SK-N-SH treated with all-trans-retinoic acid at 6 μM for 48 hours (cell line): ENCODE measurements around the gene SECISBP2.

Experiments used
- ATAC-seq: fragments of 200-7000 bp; cut with Tn5 transposase; 3 replicates; pipeline ENCODE4 v1.9.1; 2020; ENCODE audit warnings: mild to moderate bottlenecking, moderate library complexity
- BACH2 ChIP-seq: fragments of 250-450 bp; sonication (Bioruptor Pico); IDR thresholded peaks from 2 replicates; pipeline ENCODE4 v1.9.0; 2021; ENCODE audit warnings: mild to moderate bottlenecking, borderline replicate concordance
- ESRRG ChIP-seq: fragments of 250-450 bp; sonication (Bioruptor Pico); IDR thresholded peaks from 2 replicates; pipeline ENCODE4 v1.6.1; 2021; ENCODE audit warnings: mild to moderate bottlenecking
- ISL1 ChIP-seq: fragments of 250-450 bp; sonication (Bioruptor Pico); IDR thresholded peaks from 2 replicates; pipeline ENCODE4 v2.1.2; 2022; ENCODE audit warnings: mild to moderate bottlenecking, moderate library complexity
- OSR1 ChIP-seq: fragments of 250-450 bp; sonication (Bioruptor Pico); IDR thresholded peaks from 2 replicates; pipeline ENCODE4 v1.8.0; 2022; ENCODE audit warnings: moderate library complexity, mild to moderate bottlenecking, inconsistent platforms
- PPARA ChIP-seq: fragments of 250-450 bp; sonication (Bioruptor Pico); IDR thresholded peaks from 2 replicates; pipeline ENCODE4 v1.5.0; 2020; ENCODE audit warnings: mild to moderate bottlenecking, borderline replicate concordance
- RARB ChIP-seq: fragments of 250-450 bp; sonication (Bioruptor Pico); IDR thresholded peaks from 2 replicates; pipeline ENCODE4 v1.8.0; 2021; ENCODE audit warnings: mild to moderate bottlenecking, moderate library complexity
- SNAI2 ChIP-seq: fragments of 250-450 bp; sonication (Bioruptor Pico); IDR thresholded peaks from 2 replicates; pipeline ENCODE4 v1.5.0; 2020; ENCODE audit warnings: mild to moderate bottlenecking, moderate library complexity
- TCF4 ChIP-seq: fragments of 250-450 bp; sonication (Bioruptor Pico); IDR thresholded peaks from 2 replicates; pipeline ENCODE4 v1.8.0; 2021; ENCODE audit warnings: mild to moderate bottlenecking, moderate library complexity, borderline replicate concordance
- TOX ChIP-seq: fragments of 250-450 bp; sonication (Bioruptor Pico); IDR thresholded peaks from 2 replicates; pipeline ENCODE4 v1.8.0; 2021; ENCODE audit warnings: mild to moderate bottlenecking, moderate library complexity, borderline replicate concordance
- ZC3H10 ChIP-seq: fragments of 250-450 bp; sonication (Bioruptor Pico); IDR thresholded peaks from 2 replicates; pipeline ENCODE4 v1.5.1; 2021; ENCODE audit warnings: mild to moderate bottlenecking, moderate library complexity
- ZNF565 ChIP-seq: fragments of 450-650 bp; formaldehyde crosslinking; conservative IDR thresholded peaks from 2 replicates; pipeline ENCODE4 v1.5.0; 2020; ENCODE audit warnings: low read depth, mild to moderate bottlenecking, moderate library complexity
- ZNF70 ChIP-seq: fragments of 450-650 bp; formaldehyde crosslinking; IDR thresholded peaks from 2 replicates; pipeline ENCODE4 v1.5.0; 2020; ENCODE audit warnings: mild to moderate bottlenecking, moderate library complexity
- ZNF8 ChIP-seq: fragments of 450-650 bp; formaldehyde crosslinking; IDR thresholded peaks from 2 replicates; pipeline ENCODE4 v1.5.0; 2020; ENCODE audit warnings: mild to moderate bottlenecking, moderate library complexity
- TF ChIP-seq, protein P1 (sequence below): fragments of 250-450 bp; sonication (Bioruptor Pico); IDR thresholded peaks from 2 replicates; pipeline ENCODE4 v1.5.1; 2020; ENCODE audit warnings: low read depth, mild to moderate bottlenecking, moderate library complexity
- TF ChIP-seq, protein P2 (sequence below): fragments of 250-450 bp; sonication (Bioruptor Pico); IDR thresholded peaks from 2 replicates; pipeline ENCODE4 v1.5.0; 2020; ENCODE audit warnings: mild to moderate bottlenecking, moderate library complexity
- TF ChIP-seq, protein P3 (sequence below): fragments of 250-450 bp; sonication (Bioruptor Pico); IDR thresholded peaks from 2 replicates; pipeline ENCODE4 v1.8.0; 2021; ENCODE audit warnings: low read depth, mild to moderate bottlenecking, moderate library complexity, borderline replicate concordance
- TF ChIP-seq, protein P4 (sequence below): fragments of 250-450 bp; sonication (Bioruptor Pico); IDR thresholded peaks from 2 replicates; pipeline ENCODE4 v1.8.0; 2020; ENCODE audit warnings: mild to moderate bottlenecking, moderate library complexity, borderline replicate concordance
- TF ChIP-seq, protein P5 (sequence below): fragments of 250-450 bp; sonication (Bioruptor Pico); IDR thresholded peaks from 2 replicates; pipeline ENCODE4 v1.5.1; 2021; ENCODE audit warnings: mild to moderate bottlenecking, moderate library complexity

Gene SECISBP2

DNA sequence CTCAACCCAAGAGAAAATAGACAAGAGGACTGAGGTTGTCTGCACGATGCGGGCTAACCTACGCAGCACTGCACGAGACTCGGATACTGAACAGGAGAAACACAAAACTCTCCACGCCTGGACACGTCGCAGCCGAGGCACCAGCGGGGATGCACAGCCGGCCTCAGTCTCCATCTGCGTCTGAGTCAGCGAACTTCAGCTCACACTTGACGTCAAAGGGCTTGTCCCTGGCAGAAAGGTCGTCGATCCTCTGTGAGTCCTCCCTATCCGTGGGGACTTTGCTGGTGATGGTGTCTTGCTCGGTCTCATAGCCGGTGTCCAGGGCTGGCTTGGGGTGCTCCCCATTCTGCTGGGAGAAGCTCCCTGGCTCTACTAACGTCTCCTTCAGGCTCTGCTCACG, 60.2 kb downstream of the SECISBP2 start:
- no peak for TF ChIP-seq TCF4 (CRISPR knock-in tag)
- TF ChIP-seq, protein P1, sequence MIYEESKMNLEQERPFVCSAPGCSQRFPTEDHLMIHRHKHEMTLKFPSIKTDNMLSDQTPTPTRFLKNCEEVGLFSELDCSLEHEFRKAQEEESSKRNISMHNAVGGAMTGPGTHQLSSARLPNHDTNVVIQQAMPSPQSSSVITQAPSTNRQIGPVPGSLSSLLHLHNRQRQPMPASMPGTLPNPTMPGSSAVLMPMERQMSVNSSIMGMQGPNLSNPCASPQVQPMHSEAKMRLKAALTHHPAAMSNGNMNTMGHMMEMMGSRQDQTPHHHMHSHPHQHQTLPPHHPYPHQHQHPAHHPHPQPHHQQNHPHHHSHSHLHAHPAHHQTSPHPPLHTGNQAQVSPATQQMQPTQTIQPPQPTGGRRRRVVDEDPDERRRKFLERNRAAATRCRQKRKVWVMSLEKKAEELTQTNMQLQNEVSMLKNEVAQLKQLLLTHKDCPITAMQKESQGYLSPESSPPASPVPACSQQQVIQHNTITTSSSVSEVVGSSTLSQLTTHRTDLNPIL (CRISPR knock-in tag): no peak
- no peak for TF ChIP-seq SNAI2
- no peak for TF ChIP-seq RARB (CRISPR knock-in tag)
- no peak for TF ChIP-seq ZNF70 (CRISPR knock-in tag)
- TF ChIP-seq TOX (CRISPR knock-in tag): no peak
- TF ChIP-seq, protein P2, sequence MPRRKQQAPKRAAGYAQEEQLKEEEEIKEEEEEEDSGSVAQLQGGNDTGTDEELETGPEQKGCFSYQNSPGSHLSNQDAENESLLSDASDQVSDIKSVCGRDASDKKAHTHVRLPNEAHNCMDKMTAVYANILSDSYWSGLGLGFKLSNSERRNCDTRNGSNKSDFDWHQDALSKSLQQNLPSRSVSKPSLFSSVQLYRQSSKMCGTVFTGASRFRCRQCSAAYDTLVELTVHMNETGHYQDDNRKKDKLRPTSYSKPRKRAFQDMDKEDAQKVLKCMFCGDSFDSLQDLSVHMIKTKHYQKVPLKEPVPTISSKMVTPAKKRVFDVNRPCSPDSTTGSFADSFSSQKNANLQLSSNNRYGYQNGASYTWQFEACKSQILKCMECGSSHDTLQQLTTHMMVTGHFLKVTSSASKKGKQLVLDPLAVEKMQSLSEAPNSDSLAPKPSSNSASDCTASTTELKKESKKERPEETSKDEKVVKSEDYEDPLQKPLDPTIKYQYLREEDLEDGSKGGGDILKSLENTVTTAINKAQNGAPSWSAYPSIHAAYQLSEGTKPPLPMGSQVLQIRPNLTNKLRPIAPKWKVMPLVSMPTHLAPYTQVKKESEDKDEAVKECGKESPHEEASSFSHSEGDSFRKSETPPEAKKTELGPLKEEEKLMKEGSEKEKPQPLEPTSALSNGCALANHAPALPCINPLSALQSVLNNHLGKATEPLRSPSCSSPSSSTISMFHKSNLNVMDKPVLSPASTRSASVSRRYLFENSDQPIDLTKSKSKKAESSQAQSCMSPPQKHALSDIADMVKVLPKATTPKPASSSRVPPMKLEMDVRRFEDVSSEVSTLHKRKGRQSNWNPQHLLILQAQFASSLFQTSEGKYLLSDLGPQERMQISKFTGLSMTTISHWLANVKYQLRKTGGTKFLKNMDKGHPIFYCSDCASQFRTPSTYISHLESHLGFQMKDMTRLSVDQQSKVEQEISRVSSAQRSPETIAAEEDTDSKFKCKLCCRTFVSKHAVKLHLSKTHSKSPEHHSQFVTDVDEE (CRISPR knock-in tag): no peak
- TF ChIP-seq, protein P3, sequence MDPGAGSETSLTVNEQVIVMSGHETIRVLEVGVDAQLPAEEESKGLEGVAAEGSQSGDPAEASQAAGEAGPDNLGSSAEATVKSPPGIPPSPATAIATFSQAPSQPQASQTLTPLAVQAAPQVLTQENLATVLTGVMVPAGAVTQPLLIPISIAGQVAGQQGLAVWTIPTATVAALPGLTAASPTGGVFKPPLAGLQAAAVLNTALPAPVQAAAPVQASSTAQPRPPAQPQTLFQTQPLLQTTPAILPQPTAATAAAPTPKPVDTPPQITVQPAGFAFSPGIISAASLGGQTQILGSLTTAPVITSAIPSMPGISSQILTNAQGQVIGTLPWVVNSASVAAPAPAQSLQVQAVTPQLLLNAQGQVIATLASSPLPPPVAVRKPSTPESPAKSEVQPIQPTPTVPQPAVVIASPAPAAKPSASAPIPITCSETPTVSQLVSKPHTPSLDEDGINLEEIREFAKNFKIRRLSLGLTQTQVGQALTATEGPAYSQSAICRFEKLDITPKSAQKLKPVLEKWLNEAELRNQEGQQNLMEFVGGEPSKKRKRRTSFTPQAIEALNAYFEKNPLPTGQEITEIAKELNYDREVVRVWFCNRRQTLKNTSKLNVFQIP (CRISPR knock-in tag): no peak
- TF ChIP-seq ISL1: no peak
- TF ChIP-seq ZNF565 (CRISPR knock-in tag): no peak
- TF ChIP-seq OSR1 (CRISPR knock-in tag): no peak
- TF ChIP-seq, protein P4, sequence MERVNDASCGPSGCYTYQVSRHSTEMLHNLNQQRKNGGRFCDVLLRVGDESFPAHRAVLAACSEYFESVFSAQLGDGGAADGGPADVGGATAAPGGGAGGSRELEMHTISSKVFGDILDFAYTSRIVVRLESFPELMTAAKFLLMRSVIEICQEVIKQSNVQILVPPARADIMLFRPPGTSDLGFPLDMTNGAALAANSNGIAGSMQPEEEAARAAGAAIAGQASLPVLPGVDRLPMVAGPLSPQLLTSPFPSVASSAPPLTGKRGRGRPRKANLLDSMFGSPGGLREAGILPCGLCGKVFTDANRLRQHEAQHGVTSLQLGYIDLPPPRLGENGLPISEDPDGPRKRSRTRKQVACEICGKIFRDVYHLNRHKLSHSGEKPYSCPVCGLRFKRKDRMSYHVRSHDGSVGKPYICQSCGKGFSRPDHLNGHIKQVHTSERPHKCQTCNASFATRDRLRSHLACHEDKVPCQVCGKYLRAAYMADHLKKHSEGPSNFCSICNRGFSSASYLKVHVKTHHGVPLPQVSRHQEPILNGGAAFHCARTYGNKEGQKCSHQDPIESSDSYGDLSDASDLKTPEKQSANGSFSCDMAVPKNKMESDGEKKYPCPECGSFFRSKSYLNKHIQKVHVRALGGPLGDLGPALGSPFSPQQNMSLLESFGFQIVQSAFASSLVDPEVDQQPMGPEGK (CRISPR knock-in tag): no peak
- TF ChIP-seq ESRRG: no peak
- TF ChIP-seq, protein P5, sequence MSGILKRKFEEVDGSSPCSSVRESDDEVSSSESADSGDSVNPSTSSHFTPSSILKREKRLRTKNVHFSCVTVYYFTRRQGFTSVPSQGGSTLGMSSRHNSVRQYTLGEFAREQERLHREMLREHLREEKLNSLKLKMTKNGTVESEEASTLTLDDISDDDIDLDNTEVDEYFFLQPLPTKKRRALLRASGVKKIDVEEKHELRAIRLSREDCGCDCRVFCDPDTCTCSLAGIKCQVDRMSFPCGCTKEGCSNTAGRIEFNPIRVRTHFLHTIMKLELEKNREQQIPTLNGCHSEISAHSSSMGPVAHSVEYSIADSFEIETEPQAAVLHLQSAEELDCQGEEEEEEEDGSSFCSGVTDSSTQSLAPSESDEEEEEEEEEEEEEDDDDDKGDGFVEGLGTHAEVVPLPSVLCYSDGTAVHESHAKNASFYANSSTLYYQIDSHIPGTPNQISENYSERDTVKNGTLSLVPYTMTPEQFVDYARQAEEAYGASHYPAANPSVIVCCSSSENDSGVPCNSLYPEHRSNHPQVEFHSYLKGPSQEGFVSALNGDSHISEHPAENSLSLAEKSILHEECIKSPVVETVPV (CRISPR knock-in tag): no peak
- TF ChIP-seq ZNF8 (CRISPR knock-in tag): no peak
- TF ChIP-seq BACH2 (CRISPR knock-in tag): no peak
- TF ChIP-seq PPARA (CRISPR knock-in tag): no peak
- no peak for ATAC-seq

DNA sequence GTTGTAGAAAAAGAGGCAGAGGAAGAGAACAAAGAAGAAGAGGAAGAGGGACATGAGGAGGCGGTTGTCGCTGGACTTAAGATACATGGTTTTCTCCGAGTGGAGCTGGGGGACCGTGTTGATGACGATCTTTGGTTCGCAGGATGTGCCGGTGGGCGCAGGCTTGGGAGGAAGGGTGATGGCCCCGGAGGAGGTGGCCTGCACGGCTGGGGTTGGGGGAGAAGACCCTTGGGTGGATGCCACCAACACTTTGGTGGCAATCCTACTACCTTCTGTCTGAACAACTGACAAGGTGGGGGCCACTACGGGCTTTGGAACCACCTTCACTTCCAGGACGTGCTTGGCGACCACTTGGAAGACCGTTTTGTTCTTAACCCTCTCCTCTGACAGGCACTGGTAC, 60.7 kb downstream of the SECISBP2 start:
- TF ChIP-seq RARB (CRISPR knock-in tag): no peak
- no peak for TF ChIP-seq ZC3H10
- no peak for TF ChIP-seq PPARA (CRISPR knock-in tag)
- no peak for TF ChIP-seq TCF4 (CRISPR knock-in tag)
- TF ChIP-seq, all 23 proteins: peak for 0
- ATAC-seq: no peak

DNA sequence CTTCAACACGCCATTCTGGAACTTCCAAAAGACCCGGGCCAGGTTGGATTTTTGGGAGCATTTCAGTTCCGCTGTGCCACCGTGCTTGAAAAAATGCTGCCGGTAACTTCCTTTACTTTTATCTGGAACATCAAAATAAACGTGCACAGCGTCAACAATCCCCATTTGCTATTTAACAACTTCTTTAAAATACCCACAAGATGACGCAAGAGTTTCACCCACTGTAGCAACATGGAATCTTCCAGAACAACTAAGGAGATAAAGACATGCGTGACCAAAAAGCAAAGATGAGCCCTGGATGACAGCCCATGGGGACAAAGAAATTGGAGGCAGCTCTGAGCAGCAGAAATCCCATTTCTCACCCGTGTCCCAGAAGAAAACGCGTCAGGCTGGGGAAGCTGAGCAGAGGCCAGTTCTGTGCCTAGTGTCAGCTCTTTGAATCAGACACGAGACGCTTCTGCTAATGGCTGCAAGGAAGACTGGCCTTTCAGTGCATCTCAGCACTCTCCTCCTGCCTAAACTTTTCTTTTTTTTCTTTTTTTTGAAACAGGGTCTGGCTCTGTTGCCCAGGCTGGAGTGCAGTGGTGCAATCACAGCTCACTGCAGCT, 61.3 kb downstream of the SECISBP2 start:
- TF ChIP-seq, protein P4 (CRISPR knock-in tag): no peak
- TF ChIP-seq, protein P5 (CRISPR knock-in tag): no peak
- ATAC-seq: no peak
